Measurements from ENCODE around the gene NPAS2.

DNA sequence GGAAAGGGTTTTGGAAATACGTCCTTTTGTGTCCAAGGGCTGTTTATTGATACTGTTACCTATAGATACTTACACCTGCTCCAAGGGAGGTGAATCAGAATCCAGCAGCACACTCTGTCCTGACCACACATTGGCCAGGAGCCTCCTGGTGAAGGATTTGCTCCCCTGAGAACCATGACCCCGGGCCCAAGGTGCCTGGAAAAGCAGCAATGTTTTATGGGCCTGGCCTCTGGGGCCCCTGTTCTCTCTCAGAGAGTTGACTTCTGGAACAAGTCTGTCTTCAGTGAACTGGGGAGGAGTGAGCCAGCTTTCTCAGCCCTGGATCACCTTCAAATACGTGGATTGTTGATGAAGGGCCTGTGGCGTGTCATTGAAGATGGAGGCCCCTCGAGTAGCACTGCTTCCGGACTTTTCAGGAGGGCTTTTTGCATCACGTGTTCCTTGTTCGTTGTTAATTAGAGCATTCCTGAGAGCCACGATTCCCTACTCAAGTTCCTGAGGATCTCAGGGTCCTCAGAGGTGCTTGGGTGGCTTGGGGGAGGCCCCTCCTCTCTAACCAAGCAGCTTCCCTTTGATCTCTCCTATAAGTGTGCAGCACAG lies 103.6 kb downstream of the NPAS2 start:
- no peak for TF ChIP-seq POLR2A (IDR thresholded peaks at IDR 0.05; ENCODE audit: low read depth)
- TF ChIP-seq, protein P1, sequence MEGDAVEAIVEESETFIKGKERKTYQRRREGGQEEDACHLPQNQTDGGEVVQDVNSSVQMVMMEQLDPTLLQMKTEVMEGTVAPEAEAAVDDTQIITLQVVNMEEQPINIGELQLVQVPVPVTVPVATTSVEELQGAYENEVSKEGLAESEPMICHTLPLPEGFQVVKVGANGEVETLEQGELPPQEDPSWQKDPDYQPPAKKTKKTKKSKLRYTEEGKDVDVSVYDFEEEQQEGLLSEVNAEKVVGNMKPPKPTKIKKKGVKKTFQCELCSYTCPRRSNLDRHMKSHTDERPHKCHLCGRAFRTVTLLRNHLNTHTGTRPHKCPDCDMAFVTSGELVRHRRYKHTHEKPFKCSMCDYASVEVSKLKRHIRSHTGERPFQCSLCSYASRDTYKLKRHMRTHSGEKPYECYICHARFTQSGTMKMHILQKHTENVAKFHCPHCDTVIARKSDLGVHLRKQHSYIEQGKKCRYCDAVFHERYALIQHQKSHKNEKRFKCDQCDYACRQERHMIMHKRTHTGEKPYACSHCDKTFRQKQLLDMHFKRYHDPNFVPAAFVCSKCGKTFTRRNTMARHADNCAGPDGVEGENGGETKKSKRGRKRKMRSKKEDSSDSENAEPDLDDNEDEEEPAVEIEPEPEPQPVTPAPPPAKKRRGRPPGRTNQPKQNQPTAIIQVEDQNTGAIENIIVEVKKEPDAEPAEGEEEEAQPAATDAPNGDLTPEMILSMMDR (IDR thresholded peaks at IDR 0.05) = no peak
- TF ChIP-seq EP300 (IDR thresholded peaks at IDR 0.05) = no peak

All from esophagus muscularis mucosa (tissue), 4 donors.